Mucosa of descending colon (tissue), 3 donors: ENCODE results near the gene CATSPERE. TPM values are rescaled to one million over a fixed set of nuclear protein-coding genes. Genes with fewer than 3 reads are reported as not detected.
"Not testable (repeated sequence)": the region's sequence is repeated elsewhere in the genome, so short reads cannot be mapped to it uniquely, and the experiment has no call there.

Experiments
- ATAC-seq: fragments of 200-7000 bp; cut with Tn5 transposase; one replicate; pipeline ENCODE4 v1.9.1; 2020; ENCODE audit warnings: mild to moderate bottlenecking, moderate library complexity
- DNase-seq, 3 donors: peaks; one replicate each; pipeline ENCODE4 v3.0.0-alpha.2; 2020
- H3K36me3 ChIP-seq: fragments of 200-600 bp; one replicate; pipeline ENCODE4 v1.8.0; 2021; ENCODE audit warnings: low read depth, mild to moderate bottlenecking
- H3K4me1 ChIP-seq: fragments of 200-600 bp; one replicate; pipeline ENCODE4 v1.8.0; 2021; ENCODE audit warnings: low read depth, mild to moderate bottlenecking
- H3K4me3 ChIP-seq: fragments of 200-600 bp; one replicate; pipeline ENCODE4 v1.8.0; 2021; ENCODE audit warnings: mild to moderate bottlenecking
- H3K9me3 ChIP-seq: fragments of 200-600 bp; one replicate; pipeline ENCODE4 v1.8.0; 2021; ENCODE audit warnings: mild to moderate bottlenecking
- CTCF ChIP-seq: fragments of 200-600 bp; IDR thresholded peaks from one replicate; pipeline ENCODE4 v1.8.0; 2022; ENCODE audit warnings: antibody characterized with exemption, mild to moderate bottlenecking
- intact Hi-C, 2 donors: fragments of 100-400 bp; cut with DNase I in 1 of 2; cut with micrococcal nuclease in 1 of 2; formaldehyde crosslinking; loops; one replicate each; pipeline versions ENCODE4 v1.11.0 to v1.11.1; 2022; cut with DNase I, micrococcal nuclease
- total RNA-seq, 3 donors: library from RNA; stranded (reverse); fragmentation: NEBNext Ultra II Directional in 2 of 3; extraction: Animal tissue kit (Norgen Biotek cat#: 25700) in 2 of 3; gene quantifications; one replicate each; pipeline versions ENCODE4 v1.2.1 to v1.2.4, GENCODE V29; 2021 to 2023
- donor health status: DM: no; HTN: no; CAD: no; lungs with moderate emphysema.
- donor health status: DM: no; HTN: no; CAD: no.
- donor health status: DM: no; HTN: yes; CAD: no.

The CATSPERE gene
- total RNA-seq, 3 donors from 2014 or later: 0.73 to 1.3 (median 0.93) TPM

- DNase-seq (no peak), ATAC-seq (no peak)
- intact Hi-C loops: no loop called here
- no peaks in the 10 kb centered on the region for H3K9me3 ChIP-seq
- no peak for TF ChIP-seq CTCF
- H3K36me3 ChIP-seq: no peaks in the 10 kb centered on the region
- H3K4me3 ChIP-seq: no peak overlapping the region
- H3K4me1 ChIP-seq: no peaks in the 10 kb centered on the region
Measured at GRCh38 chr1:244494653-244495052, 33.6 kb downstream of the CATSPERE start.

GRCh38 chr1:244496186-244496585 is 35.1 kb downstream of the CATSPERE start:
- DNase-seq (no peak), ATAC-seq (no peak)
- Histone ChIP-seq H3K4me1 (no peaks in the 10 kb centered on the region), H3K9me3 (peaks cover 6% of the 10 kb centered on the region), H3K36me3 (no peaks in the 10 kb centered on the region), H3K4me3 (no peak overlapping the region)
- intact Hi-C loops: no loop called here
- TF ChIP-seq CTCF: no peak

DNA sequence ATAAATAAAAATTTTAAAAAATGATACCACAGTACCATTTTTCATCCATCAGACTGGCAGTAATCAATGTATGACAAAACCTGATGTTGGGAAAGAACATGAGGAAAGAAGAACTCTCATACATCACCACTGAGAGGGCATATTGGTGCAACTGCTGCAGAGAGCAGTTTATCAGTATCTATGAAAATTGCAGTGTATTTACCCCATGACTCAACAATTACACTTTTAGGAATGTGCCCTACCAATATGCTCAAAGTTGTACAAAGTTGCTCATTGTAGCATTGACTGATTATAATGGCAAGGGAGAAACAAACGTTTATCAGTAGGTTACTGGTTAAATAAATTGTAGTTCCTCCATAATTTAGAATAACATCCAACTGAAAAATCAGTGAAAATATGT is 36.7 kb downstream of the CATSPERE start:
- Histone ChIP-seq H3K9me3 (peaks cover 6% of the 10 kb centered on the region), H3K4me3 (no peak overlapping the region), H3K36me3 (no peaks in the 10 kb centered on the region), H3K4me1 (no peaks in the 10 kb centered on the region)
- ATAC-seq (no peak), DNase-seq (no peak)
- TF ChIP-seq CTCF: no peak
- intact Hi-C loops: no loop called here

- H3K4me3 ChIP-seq, intact Hi-C loops, ATAC-seq, H3K4me1 ChIP-seq, DNase-seq, H3K9me3 ChIP-seq, H3K36me3 ChIP-seq: not testable (repeated sequence)
Measured at GRCh38 chr1:244499484-244499883, 38.4 kb downstream of the CATSPERE start.

- H3K36me3 ChIP-seq, ATAC-seq, H3K9me3 ChIP-seq, H3K4me3 ChIP-seq, DNase-seq, H3K4me1 ChIP-seq, intact Hi-C loops: not testable (repeated sequence)
Measured at GRCh38 chr1:244500515-244500914, 39.4 kb downstream of the CATSPERE start.

- Histone ChIP-seq H3K4me1 (no peaks in the 10 kb centered on the region), H3K4me3 (no peak overlapping the region), H3K9me3 (peaks cover 6% of the 10 kb centered on the region), H3K36me3 (no peaks in the 10 kb centered on the region)
- no peak for DNase-seq
- TF ChIP-seq CTCF: no peak
- intact Hi-C loops: no loop called here
- no peak for ATAC-seq
Measured at GRCh38 chr1:244502630-244503029, 41.6 kb downstream of the CATSPERE start.

DNA sequence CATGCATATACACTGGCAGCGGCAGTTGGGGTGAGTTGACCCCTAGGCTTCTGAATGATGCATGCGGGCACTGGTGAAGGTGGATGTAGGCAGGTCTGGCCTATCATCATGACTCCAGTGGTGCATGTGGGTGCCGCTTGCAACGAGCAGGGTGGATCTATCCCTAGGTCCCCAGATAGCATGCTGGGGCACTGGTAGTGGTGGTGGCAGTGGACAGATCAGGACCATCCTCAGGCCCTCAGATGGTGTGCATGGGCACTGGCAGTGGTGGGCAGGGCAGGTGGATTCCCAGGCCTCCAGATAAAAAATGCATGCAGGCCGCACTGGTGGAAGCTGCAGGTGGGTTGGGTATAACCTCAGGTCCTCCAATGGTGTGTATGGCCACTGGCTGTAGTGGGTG is 52.4 kb downstream of the CATSPERE start:
- no peak for TF ChIP-seq CTCF

More for the DNA sequence above, 52.4 kb downstream of the CATSPERE start:
- DNase-seq (no peak), ATAC-seq (no peak)
- Histone ChIP-seq H3K9me3 (no peaks in the 10 kb centered on the region), H3K36me3 (no peaks in the 10 kb centered on the region), H3K4me3 (no peak overlapping the region), H3K4me1 (no peaks in the 10 kb centered on the region)
- intact Hi-C loops: no loop called here
